GM23338 (cell line): Measurements from ENCODE around the gene SHB. TPM values are rescaled to one million over a fixed set of nuclear protein-coding genes. Genes with fewer than 3 reads are reported as not detected.

Experiments
- ATAC-seq: fragments of 200-7000 bp; cut with Tn5 transposase; 3 replicates; pipeline ENCODE4 v1.9.1; 2020
- DNase-seq: peaks from one replicate; pipeline ENCODE4 v3.0.0-alpha.2; 2015; ENCODE audit warnings: low spot score
- H2AFZ ChIP-seq: fragments of 200-600 bp; sonication (generic); 2 replicates; pipeline ENCODE4 v1.8.0; 2016; ENCODE audit warnings: antibody characterized with exemption, mild to moderate bottlenecking, moderate library complexity
- H3F3A ChIP-seq: fragments of 200-600 bp; sonication (generic); replicated peaks from 2 replicates; pipeline ENCODE4 v1.8.0; 2017; ENCODE audit warnings: antibody characterized with exemption, mixed run types, low read depth
- H3K27ac ChIP-seq: fragments of 200-600 bp; sonication (generic); 2 replicates; pipeline ENCODE4 v1.6.1; 2016; ENCODE audit warnings: low read depth
- H3K27me3 ChIP-seq: fragments of 200-600 bp; sonication (generic); 2 replicates; pipeline ENCODE4 v1.8.0; 2016; ENCODE audit warnings: mild to moderate bottlenecking, mixed run types, moderate library complexity; ENCODE audit not compliant: insufficient read depth
- H3K36me3 ChIP-seq: fragments of 200-600 bp; sonication (generic); 2 replicates; pipeline ENCODE4 v1.8.0; 2016; ENCODE audit warnings: mild to moderate bottlenecking; ENCODE audit not compliant: insufficient read depth
- H3K4me1 ChIP-seq: fragments of 200-600 bp; sonication (generic); 2 replicates; pipeline ENCODE4 v1.8.0; 2016; ENCODE audit warnings: mild to moderate bottlenecking, moderate library complexity; ENCODE audit not compliant: insufficient read depth
- H3K4me2 ChIP-seq: fragments of 200-600 bp; sonication (generic); 2 replicates; pipeline ENCODE4 v1.7.1; 2017; ENCODE audit warnings: mixed run types
- H3K4me3 ChIP-seq: fragments of 200-600 bp; sonication (generic); 2 replicates; pipeline ENCODE4 v1.6.1; 2016; ENCODE audit warnings: mixed run types
- H3K79me2 ChIP-seq: fragments of 200-600 bp; sonication (generic); replicated peaks from 2 replicates; pipeline ENCODE4 v1.8.0; 2017; ENCODE audit warnings: mild to moderate bottlenecking; ENCODE audit not compliant: insufficient read depth
- H3K9me2 ChIP-seq: fragments of 200-600 bp; sonication (generic); 2 replicates; pipeline ENCODE4 v1.8.0; 2017; ENCODE audit not compliant: insufficient read depth
- H4K20me1 ChIP-seq: fragments of 200-600 bp; sonication (generic); replicated peaks from 2 replicates; pipeline ENCODE4 v1.8.0; 2017; ENCODE audit warnings: mild to moderate bottlenecking; ENCODE audit not compliant: insufficient read depth
- H3K27ac Mint-ChIP-seq: 2 replicates; pipeline ENCODE4 v1.8.0; 2020; ENCODE audit warnings: inconsistent platforms, mild to moderate bottlenecking, moderate library complexity, mixed read lengths
- H3K27me3 Mint-ChIP-seq: 3 replicates; pipeline ENCODE4 v1.8.0; 2022; ENCODE audit warnings: low read depth, mild to moderate bottlenecking, moderate library complexity, mixed read lengths, inconsistent platforms; ENCODE audit not compliant: insufficient read depth, poor library complexity
- H3K36me3 Mint-ChIP-seq: 3 replicates; pipeline ENCODE4 v1.8.0; 2021; ENCODE audit warnings: low read depth, mild to moderate bottlenecking, inconsistent platforms, moderate library complexity, mixed read lengths
- H3K4me1 Mint-ChIP-seq: 3 replicates; pipeline ENCODE4 v1.8.0; 2020; ENCODE audit warnings: mild to moderate bottlenecking, inconsistent platforms, mixed read lengths
- H3K4me3 Mint-ChIP-seq: 3 replicates; pipeline ENCODE4 v1.8.0; 2021; ENCODE audit warnings: moderate library complexity, mild to moderate bottlenecking, inconsistent platforms, mixed read lengths
- H3K9me3 Mint-ChIP-seq: 3 replicates; pipeline ENCODE4 v1.8.0; 2020; ENCODE audit warnings: moderate library complexity, mild to moderate bottlenecking, inconsistent platforms, mixed read lengths
- CREB1 ChIP-seq: fragments of 250-450 bp; sonication (Bioruptor Pico); IDR thresholded peaks from 2 replicates; pipeline ENCODE4 v1.5.0; 2020; ENCODE audit warnings: low read depth, mild to moderate bottlenecking, moderate library complexity
- ETS1 ChIP-seq: IDR thresholded peaks from 2 replicates; pipeline ENCODE4 v1.6.1; 2016; ENCODE audit warnings: antibody characterized with exemption
- EZH2 ChIP-seq: fragments of 200-600 bp; sonication (generic); IDR thresholded peaks from one replicate; pipeline ENCODE4 v1.8.0; 2017; ENCODE audit warnings: antibody characterized with exemption, mild to moderate bottlenecking, low read depth; ENCODE audit not compliant: unreplicated experiment
- EZH2phosphoT487 ChIP-seq: fragments of 200-600 bp; sonication (generic); IDR thresholded peaks from one replicate; pipeline ENCODE4 v1.8.1; 2018; ENCODE audit warnings: antibody characterized with exemption; ENCODE audit not compliant: unreplicated experiment
- JUNB ChIP-seq: IDR thresholded peaks from one replicate; pipeline ENCODE4 v1.6.1; 2016; ENCODE audit warnings: antibody characterized with exemption; ENCODE audit not compliant: unreplicated experiment
- NANOG ChIP-seq: IDR thresholded peaks from 2 replicates; pipeline ENCODE4 v1.6.1; 2016; ENCODE audit warnings: antibody characterized with exemption, borderline replicate concordance
- POLR2AphosphoS5 ChIP-seq: IDR thresholded peaks from 2 replicates; pipeline ENCODE4 v1.6.1; 2016; ENCODE audit warnings: antibody characterized with exemption, low read depth
- STAT1 ChIP-seq: IDR thresholded peaks from one replicate; pipeline ENCODE4 v1.6.1; 2016; ENCODE audit warnings: antibody characterized with exemption; ENCODE audit not compliant: unreplicated experiment
- ZNF114 ChIP-seq: fragments of 250-450 bp; sonication (Bioruptor Pico); IDR thresholded peaks from 2 replicates; pipeline ENCODE4 v1.5.0; 2020; ENCODE audit warnings: mild to moderate bottlenecking, moderate library complexity
- ZNF331 ChIP-seq: fragments of 250-450 bp; sonication (Bioruptor Pico); IDR thresholded peaks from 2 replicates; pipeline ENCODE4 v1.5.0; 2020; ENCODE audit warnings: low read depth, mild to moderate bottlenecking, moderate library complexity
- ZNF462 ChIP-seq: fragments of 250-450 bp; sonication (Bioruptor Pico); IDR thresholded peaks from 2 replicates; pipeline ENCODE4 v1.5.0; 2020; ENCODE audit warnings: mild to moderate bottlenecking, moderate library complexity
- polyA plus RNA-seq: library from polyadenylated mRNA; unstranded; fragments of >200 nt; fragmentation: Nextera tagmentation; extraction: Ambion mirVana; gene quantifications from 2 replicates; pipeline ENCODE4 v1.2.1, GENCODE V29; 2016
- total RNA-seq: library from RNA; depleted of rRNA; stranded (reverse); fragments of >200 nt; shearing (Covaris generic); gene quantifications from 2 replicates; pipeline ENCODE4 v1.2.3, GENCODE V29; 2014
- TF ChIP-seq, protein P1 (sequence below): IDR thresholded peaks from one replicate; pipeline ENCODE4 v1.6.1; 2018; ENCODE audit warnings: antibody characterized with exemption; ENCODE audit not compliant: unreplicated experiment

The SHB gene
- total and polyA plus RNA-seq, 2 experiments from 2014 or later, result 1.5 to 14.0 TPM

DNA sequence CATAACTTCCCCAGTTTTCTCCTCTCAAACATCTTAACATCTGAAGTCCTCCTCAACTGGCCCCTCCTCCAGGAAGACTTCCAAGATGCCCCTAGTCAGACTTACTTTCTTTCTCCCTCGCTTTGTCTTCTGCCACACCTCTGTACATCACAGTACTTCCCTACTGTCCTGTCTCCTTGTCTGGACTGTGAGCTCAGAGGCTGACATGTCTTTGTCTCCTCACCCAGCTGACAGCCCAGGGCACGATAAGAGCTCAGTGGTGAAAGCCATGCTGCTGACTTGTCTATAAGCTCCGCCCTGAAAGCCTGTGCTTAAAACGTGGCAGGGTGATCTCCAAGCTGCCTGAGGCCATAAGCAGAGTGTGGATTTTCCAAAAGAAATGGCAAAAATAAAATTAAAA, 132.1 kb downstream of the SHB start (continued):
- TF ChIP-seq ZNF331 (CRISPR knock-in tag) (no peak), CREB1 (no peak), POLR2AphosphoS5 (no peak), STAT1 (no peak), EZH2 (no peak), ZNF114 (CRISPR knock-in tag) (no peak), JUNB (no peak), EZH2phosphoT487 (no peak), ETS1 (no peak), NANOG (no peak)

GRCh38 chr9:37936376-37936775, 132.7 kb downstream of the SHB start:
- Histone ChIP-seq H3K79me2 (no peaks in the 10 kb centered on the region), H3K27me3 (no peaks in the 10 kb centered on the region), H4K20me1 (no peaks in the 10 kb centered on the region; the same call in 1 of the 2 replicates), H3F3A (no peaks in the 10 kb centered on the region), H3K4me3 (no peak overlapping the region), H3K4me2 (no peak overlapping the region), H2AFZ (no peak overlapping the region), H3K9me2 (no peaks in the 10 kb centered on the region), H3K36me3 (no peaks in the 10 kb centered on the region), H3K4me1 (no peaks in the 10 kb centered on the region), H3K27ac (no peak overlapping the region)
- Mint-ChIP-seq H3K27ac (no peak overlapping the region), H3K27me3 (peaks cover 3% of the 10 kb centered on the region), H3K4me1 (peaks cover 12% of the 10 kb centered on the region), H3K4me3 (no peak overlapping the region), H3K36me3 (no peaks in the 10 kb centered on the region; the same call in 2 of the 3 replicates), H3K9me3 (no peaks in the 10 kb centered on the region)
- DNase-seq (no peak), ATAC-seq (no peak)
- TF ChIP-seq POLR2AphosphoS5, result no peak
- TF ChIP-seq ZNF331 (CRISPR knock-in tag), result no peak
- no peak for TF ChIP-seq EZH2phosphoT487
- no peak for TF ChIP-seq ETS1
- TF ChIP-seq NANOG, result no peak
- no peak for TF ChIP-seq EZH2
- TF ChIP-seq JUNB, result no peak
- TF ChIP-seq, protein P1, sequence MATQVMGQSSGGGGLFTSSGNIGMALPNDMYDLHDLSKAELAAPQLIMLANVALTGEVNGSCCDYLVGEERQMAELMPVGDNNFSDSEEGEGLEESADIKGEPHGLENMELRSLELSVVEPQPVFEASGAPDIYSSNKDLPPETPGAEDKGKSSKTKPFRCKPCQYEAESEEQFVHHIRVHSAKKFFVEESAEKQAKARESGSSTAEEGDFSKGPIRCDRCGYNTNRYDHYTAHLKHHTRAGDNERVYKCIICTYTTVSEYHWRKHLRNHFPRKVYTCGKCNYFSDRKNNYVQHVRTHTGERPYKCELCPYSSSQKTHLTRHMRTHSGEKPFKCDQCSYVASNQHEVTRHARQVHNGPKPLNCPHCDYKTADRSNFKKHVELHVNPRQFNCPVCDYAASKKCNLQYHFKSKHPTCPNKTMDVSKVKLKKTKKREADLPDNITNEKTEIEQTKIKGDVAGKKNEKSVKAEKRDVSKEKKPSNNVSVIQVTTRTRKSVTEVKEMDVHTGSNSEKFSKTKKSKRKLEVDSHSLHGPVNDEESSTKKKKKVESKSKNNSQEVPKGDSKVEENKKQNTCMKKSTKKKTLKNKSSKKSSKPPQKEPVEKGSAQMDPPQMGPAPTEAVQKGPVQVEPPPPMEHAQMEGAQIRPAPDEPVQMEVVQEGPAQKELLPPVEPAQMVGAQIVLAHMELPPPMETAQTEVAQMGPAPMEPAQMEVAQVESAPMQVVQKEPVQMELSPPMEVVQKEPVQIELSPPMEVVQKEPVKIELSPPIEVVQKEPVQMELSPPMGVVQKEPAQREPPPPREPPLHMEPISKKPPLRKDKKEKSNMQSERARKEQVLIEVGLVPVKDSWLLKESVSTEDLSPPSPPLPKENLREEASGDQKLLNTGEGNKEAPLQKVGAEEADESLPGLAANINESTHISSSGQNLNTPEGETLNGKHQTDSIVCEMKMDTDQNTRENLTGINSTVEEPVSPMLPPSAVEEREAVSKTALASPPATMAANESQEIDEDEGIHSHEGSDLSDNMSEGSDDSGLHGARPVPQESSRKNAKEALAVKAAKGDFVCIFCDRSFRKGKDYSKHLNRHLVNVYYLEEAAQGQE, result no peak
- TF ChIP-seq ZNF462, result no peak
- TF ChIP-seq STAT1, result no peak
- no peak for TF ChIP-seq CREB1
- no peak for TF ChIP-seq ZNF114 (CRISPR knock-in tag)
